Psoas muscle (tissue), 8 donors: ENCODE data around the gene CA12. TPM values are rescaled to one million over a fixed set of nuclear protein-coding genes. Genes with fewer than 3 reads are reported as not detected.
A peak's percentile ranks its signal among the peaks of the same experiment; 100 is the strongest.

ENCODE experiments used
- ATAC-seq, 4 donors: fragments of 200-7000 bp; cut with Tn5 transposase; one replicate each; pipeline ENCODE4 v1.9.1; 2020; ENCODE audit warnings: moderate library complexity in 3 of 4, mild to moderate bottlenecking in 2 of 4
- DNase-seq, 2 donors: peaks; one replicate each; pipeline ENCODE4 v3.0.0-alpha.2; 2020
- H3K27ac ChIP-seq: fragments of 200-600 bp; one replicate; pipeline ENCODE4 v1.8.0; 2022
- H3K27me3 ChIP-seq, 3 donors: fragments of 200-600 bp in 1 of 3; one replicate each; pipeline versions ENCODE4 v1.6.1 to v1.8.0; 2013 to 2022; ENCODE audit warnings: low read length in 2 of 3, mild to moderate bottlenecking in 2 of 3, moderate library complexity in 1 of 3; ENCODE audit not compliant: insufficient read depth in 3 of 3
- H3K36me3 ChIP-seq, 2 donors: fragments of 200-600 bp in 1 of 2; one replicate each; pipeline versions ENCODE4 v1.6.1 to v1.8.0; 2013 to 2022; ENCODE audit warnings: low read depth in 1 of 2, mild to moderate bottlenecking in 1 of 2, moderate library complexity in 1 of 2; ENCODE audit not compliant: insufficient read depth in 1 of 2
- H3K4me1 ChIP-seq: fragments of 200-600 bp; one replicate; pipeline ENCODE4 v1.8.0; 2022
- H3K4me3 ChIP-seq: fragments of 200-600 bp; one replicate; pipeline ENCODE4 v1.8.0; 2022; ENCODE audit warnings: mild to moderate bottlenecking
- H3K9me3 ChIP-seq: fragments of 200-600 bp; one replicate; pipeline ENCODE4 v1.8.0; 2022
- WGBS, 3 donors: extraction: QIAGEN DNeasy Blood & Tissue Kit; methylation state at CpG; one replicate each; pipeline versions ENCODE4 v1.1.6 to v1.1.7; 2013; 5-methylcytosine and 5-hydroxymethylcytosine counted together
- intact Hi-C, 2 donors: fragments of 100-400 bp; cut with DNase I; formaldehyde crosslinking; loops; one replicate each; pipeline versions ENCODE4 v1.11.0 to v1.14.2; 2022
- polyA plus RNA-seq, 3 donors: library from polyadenylated mRNA; stranded (reverse); fragments of 200-250 nt; gene quantifications; one replicate each; pipeline ENCODE4 v1.2.3, GENCODE V29; 2013
- total RNA-seq, 4 donors: library from RNA; stranded (reverse); fragmentation: NEBNext Ultra II Directional in 2 of 4; extraction: Animal tissue kit (Norgen Biotek cat#: 25700) in 2 of 4; gene quantifications; one replicate each; pipeline versions ENCODE4 v1.2.1 to v1.2.4, GENCODE V29; 2021 to 2023
- TF ChIP-seq, protein P1 (sequence below): fragments of 200-600 bp; IDR thresholded peaks from one replicate; pipeline ENCODE4 v1.8.0; 2022; ENCODE audit warnings: antibody characterized with exemption
- donor health status: healthy with polysubstance abuse.
- donor health status: DM: no; HTN: no; CAD: no; lungs with moderate emphysema.
- donor health status: Bipolar disorder and iron deficiency.
- donor health status: healthy.
- donor health status: DM: yes; HTN: yes; CAD: no.
- donor health status: DM: no; HTN: no; CAD: no.
- donor health status: DM: no; HTN: no; CAD: no.
- donor health status: DM: yes; HTN: yes; CAD: no.

CA12 gene
- total and polyA plus RNA-seq, 7 donors = 0.01 to 0.25 (median 0.16) TPM

DNA sequence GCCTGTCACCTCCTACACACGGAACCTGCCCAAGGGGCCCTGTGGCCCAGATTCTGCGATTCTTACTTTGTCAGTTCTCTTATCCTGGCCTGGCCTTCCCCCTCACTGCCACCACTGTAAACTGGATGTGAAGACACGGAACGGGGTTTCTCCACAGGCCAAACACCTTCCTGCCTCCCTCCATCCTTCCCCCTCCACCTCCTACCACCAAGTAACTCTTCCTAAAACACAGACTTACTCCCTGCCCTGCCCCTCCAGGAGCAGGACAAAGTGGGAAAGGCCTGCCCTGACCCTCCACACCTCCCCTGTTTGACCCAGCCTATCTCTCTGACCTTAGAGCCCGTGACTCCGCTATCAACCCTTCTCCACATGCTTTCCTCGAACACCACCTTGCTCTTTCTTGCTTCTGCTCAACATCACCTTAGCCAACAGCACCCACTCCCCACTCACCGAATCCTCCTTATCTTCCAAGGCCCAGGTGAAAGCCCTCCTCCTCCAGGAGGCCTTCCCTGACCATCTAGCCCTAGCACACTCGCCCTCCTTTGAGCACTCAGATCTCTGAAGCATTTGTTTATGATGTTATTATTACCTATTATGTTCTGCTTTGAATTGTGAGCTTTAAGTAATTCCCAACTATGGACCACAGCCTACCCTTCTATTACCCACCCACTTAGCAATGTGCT, 7.6 kb downstream of the CA12 start:
- no peaks in the 10 kb centered on the region for H3K9me3 ChIP-seq
- peaks cover 11% of the 10 kb centered on the region for H3K4me1 ChIP-seq
- intact Hi-C loops = no loop called here
- H3K27me3 ChIP-seq = peaks cover 0 to 3% (median 0%) of the 10 kb centered on the region in 3 donors
- TF ChIP-seq, protein P1, sequence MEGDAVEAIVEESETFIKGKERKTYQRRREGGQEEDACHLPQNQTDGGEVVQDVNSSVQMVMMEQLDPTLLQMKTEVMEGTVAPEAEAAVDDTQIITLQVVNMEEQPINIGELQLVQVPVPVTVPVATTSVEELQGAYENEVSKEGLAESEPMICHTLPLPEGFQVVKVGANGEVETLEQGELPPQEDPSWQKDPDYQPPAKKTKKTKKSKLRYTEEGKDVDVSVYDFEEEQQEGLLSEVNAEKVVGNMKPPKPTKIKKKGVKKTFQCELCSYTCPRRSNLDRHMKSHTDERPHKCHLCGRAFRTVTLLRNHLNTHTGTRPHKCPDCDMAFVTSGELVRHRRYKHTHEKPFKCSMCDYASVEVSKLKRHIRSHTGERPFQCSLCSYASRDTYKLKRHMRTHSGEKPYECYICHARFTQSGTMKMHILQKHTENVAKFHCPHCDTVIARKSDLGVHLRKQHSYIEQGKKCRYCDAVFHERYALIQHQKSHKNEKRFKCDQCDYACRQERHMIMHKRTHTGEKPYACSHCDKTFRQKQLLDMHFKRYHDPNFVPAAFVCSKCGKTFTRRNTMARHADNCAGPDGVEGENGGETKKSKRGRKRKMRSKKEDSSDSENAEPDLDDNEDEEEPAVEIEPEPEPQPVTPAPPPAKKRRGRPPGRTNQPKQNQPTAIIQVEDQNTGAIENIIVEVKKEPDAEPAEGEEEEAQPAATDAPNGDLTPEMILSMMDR = no peak
- DNase-seq = no peak
- no peak for ATAC-seq
- H3K4me3 ChIP-seq = no peak overlapping the region
- H3K27ac ChIP-seq = no peak overlapping the region
- no peaks in the 10 kb centered on the region for H3K36me3 ChIP-seq
- 94 to 97% (median 94%) methylated on average over 9 of the region's 9 CpGs for WGBS, 3 donors

DNA sequence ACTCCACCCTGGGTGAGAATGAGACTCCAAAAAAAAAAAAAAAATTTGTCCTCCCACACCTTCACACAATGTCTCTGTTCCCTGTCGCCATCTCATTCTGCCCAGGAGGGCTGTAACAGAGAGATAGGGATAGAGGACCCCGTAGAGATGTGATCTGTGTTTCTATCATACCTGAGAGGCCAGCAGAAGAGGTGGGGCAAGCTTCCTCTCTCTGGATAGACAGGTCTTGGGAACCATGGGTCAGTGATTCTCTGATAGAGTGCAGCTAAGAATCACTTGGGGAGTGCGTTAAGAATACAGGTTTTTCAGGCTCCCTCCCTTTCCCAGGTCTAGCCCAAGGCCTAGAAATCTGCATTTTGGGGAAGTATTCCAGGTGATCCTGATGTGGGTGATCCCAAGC, 8.3 kb downstream of the CA12 start:
- Histone ChIP-seq H3K27me3 (no peaks in the 10 kb centered on the region), H3K27ac (no peak overlapping the region), H3K4me1 (peaks cover 11% of the 10 kb centered on the region), H3K36me3 (no peaks in the 10 kb centered on the region), H3K9me3 (no peaks in the 10 kb centered on the region), H3K4me3 (no peak overlapping the region)
- intact Hi-C loops = no loop called here
- no peak for DNase-seq
- TF ChIP-seq, protein P1 = no peak
- WGBS, 3 donors = 88 to 100% (median 96%) methylated on average over 3 of the region's 3 CpGs
- no peak for ATAC-seq

- whole genome bisulfite sequencing, 3 donors = 96 to 99% (median 96%) methylated on average over 5 of the region's 5 CpGs
- intact Hi-C loops = no loop called here
- no peaks in the 10 kb centered on the region for H3K27me3 ChIP-seq
- no peak overlapping the region for H3K27ac ChIP-seq
- peaks cover 11% of the 10 kb centered on the region for H3K4me1 ChIP-seq
- TF ChIP-seq, protein P1 = no peak
- DNase-seq (no peak), ATAC-seq (no peak)
- H3K4me3 ChIP-seq = no peak overlapping the region
- H3K36me3 ChIP-seq = no peaks in the 10 kb centered on the region
- no peaks in the 10 kb centered on the region for H3K9me3 ChIP-seq
Measured at GRCh38 chr15:63372753-63373152, 8.9 kb downstream of the CA12 start.

- 61 to 69% (median 61%) methylated on average over 12 of the region's 12 CpGs for WGBS, 3 donors
- H3K27ac ChIP-seq = no peak overlapping the region
- no peak overlapping the region for H3K4me3 ChIP-seq
- DNase-seq = peak; percentile 69 to 74
- intact Hi-C loops = no loop called here
- peaks cover 14% of the 10 kb centered on the region for H3K4me1 ChIP-seq
- H3K9me3 ChIP-seq = no peaks in the 10 kb centered on the region
- TF ChIP-seq, protein P1 = no peak
- no peaks in the 10 kb centered on the region for H3K27me3 ChIP-seq
- H3K36me3 ChIP-seq = no peaks in the 10 kb centered on the region
- ATAC-seq = peak; percentile 32 to 72 (median 52)
Measured at GRCh38 chr15:63372018-63372705, 9.5 kb downstream of the CA12 start.
